Measurements from ENCODE around the gene UQCRQ.

UQCRQ gene

GRCh38 chr5:132916086-132916485 lies 49.6 kb downstream of the UQCRQ start:
- DNase-seq: no peak
